OCI-LY1 (cell line): ENCODE data around the gene EHD2.

ENCODE experiments used
- CTCF ChIP-seq: fragments of 200-600 bp; sonication (generic), shearing (Covaris generic); IDR thresholded peaks from 2 replicates; pipeline ENCODE4 v1.5.1; 2017; ENCODE audit warnings: mild to moderate bottlenecking, antibody characterized with exemption, low read length, moderate library complexity, mixed read lengths
- EZH2 ChIP-seq: fragments of 200-600 bp; sonication (generic), shearing (Covaris generic); IDR thresholded peaks from 2 replicates; pipeline ENCODE4 v1.8.0; 2017; ENCODE audit warnings: borderline replicate concordance, mixed run types, mild to moderate bottlenecking, antibody characterized with exemption, low read length, moderate library complexity, mixed read lengths

GRCh38 chr19:47691090-47691489, 22.1 kb upstream of the EHD2 start:
- TF ChIP-seq CTCF, result no peak
- TF ChIP-seq EZH2, result no peak
